GM21786 (cell line): ENCODE measurements around the gene GYG2.
"Not testable (repeated sequence)": the region's sequence is repeated elsewhere in the genome, so short reads cannot be mapped to it uniquely, and the experiment has no call there.

Experiments
- ATAC-seq: cut with Tn5 transposase; IDR thresholded peaks from one replicate; pipeline ENCODE4 v1.9.1; 2021; ENCODE audit not compliant: unreplicated experiment

Gene GYG2

DNA sequence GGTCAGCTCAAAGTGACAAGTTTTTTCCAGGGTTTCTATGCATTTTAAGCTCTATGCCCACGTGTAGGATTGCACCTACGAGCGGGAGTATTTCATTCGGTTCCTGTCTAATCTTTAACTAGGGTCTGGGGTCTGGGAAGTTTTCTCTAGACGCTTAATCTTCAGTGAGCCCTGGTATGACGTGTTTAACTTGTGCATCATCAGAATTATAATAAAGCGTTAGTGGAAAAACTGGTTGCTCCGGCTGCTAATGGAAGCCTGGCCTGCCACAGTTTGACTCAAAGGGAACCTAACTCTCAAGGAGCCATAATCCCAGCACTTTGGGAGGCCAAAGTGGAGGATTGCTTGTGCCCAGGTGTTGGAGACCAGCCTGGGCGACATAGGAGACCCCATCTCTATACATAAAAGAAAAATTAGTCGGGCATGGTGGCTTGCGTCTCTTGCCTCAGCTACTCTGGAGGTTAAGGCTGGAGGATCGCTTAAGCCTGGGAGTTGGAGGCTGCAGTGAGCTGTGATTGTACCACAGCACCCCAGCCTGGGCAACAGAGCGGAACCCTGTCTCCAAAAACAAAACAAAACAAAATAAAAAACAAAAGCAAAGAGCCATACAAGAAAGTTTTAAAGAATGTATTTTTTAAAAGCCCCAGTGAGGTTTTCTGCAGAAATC lies 70.2 kb downstream of the GYG2 start:
- no peak for ATAC-seq

DNA sequence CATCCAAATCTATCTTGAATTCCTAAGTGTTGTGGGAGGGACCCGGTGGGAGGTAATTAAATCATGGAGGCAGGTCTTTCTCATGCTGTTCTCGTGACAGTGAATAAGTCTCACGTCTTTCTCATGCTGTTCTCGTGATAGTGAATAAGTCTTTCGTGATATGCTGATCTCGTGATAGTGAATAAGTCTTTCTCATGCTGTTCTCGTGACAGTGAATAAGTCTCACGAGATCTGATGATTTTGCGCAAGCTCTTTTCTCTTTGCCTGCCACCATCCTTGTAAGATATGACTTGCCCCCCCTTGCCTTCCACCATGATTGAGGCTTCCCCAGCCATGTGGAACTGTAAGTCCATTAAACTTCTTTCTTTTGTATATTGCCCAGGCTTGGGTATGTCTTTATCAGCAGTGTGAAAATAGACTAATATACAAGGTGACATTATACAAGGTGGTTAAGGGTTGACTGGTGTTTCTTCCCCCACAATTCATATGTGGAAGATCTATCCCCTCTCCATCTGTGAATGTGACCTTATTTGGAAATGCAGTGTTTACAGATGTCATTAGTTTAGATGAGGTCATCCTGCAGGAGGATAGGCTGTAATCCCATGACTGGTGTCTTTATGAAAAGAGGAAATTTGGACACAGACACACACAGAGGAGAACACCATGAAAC lies 72.8 kb downstream of the GYG2 start:
- no peak for ATAC-seq

DNA sequence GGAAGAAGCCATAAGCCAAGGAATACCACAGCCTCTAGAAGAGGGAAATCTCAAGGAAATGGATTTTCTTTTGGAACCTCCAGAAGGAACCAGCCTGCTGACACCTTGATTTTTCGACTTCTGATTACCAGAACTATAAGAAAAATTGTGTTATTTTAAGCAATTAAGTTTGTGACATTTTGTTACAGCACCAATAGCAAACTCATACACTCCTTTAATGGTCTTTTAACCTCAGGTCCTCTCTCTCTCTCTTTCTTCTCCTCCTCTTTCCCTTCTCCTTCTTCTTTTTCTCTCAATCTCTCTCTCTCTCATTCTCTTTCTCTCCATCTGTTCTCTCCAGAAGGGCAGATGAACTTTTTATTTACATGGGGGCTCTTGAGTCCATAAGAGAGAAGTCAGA lies 74.1 kb downstream of the GYG2 start:
- ATAC-seq = no peak

DNA sequence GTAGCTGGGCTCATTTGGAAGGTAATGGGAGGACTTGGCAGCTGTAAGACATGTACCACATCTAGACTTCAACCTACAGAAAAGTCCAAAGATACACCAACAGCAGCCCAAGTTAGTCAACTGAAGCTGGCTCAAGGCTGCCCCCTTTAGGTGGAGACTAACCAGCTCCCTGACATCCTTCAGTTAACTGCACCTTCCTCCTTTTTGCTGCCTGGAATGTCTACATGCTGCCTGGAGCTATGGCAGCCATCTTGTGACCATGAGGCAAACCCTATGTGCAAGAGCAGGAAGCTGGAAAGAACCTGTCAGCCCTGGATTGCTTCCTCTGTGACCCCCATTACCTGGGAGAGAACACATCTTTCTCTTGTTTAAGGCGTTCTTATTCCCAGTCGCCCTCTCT lies 74.6 kb downstream of the GYG2 start:
- ATAC-seq = no peak

DNA sequence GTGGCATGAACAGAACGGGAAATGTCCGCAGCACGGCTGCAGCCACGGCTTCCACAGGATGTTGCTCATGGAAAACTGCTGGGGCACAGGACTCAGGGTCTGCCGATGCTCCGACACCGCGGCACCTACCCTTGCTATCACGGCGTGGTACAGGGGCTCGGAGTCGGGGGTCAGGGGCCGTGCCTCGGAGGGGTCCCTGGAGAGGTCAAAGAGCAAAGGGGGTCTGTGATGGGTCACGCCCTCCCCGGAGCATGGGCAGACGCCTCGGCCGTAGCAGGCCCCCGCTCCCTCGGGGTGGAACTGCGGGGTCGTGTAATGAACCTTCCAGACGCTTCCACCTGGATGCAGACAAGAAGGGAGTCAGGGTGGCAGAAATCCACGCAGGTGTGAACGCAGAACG lies 78.6 kb downstream of the GYG2 start:
- no peak for ATAC-seq

DNA sequence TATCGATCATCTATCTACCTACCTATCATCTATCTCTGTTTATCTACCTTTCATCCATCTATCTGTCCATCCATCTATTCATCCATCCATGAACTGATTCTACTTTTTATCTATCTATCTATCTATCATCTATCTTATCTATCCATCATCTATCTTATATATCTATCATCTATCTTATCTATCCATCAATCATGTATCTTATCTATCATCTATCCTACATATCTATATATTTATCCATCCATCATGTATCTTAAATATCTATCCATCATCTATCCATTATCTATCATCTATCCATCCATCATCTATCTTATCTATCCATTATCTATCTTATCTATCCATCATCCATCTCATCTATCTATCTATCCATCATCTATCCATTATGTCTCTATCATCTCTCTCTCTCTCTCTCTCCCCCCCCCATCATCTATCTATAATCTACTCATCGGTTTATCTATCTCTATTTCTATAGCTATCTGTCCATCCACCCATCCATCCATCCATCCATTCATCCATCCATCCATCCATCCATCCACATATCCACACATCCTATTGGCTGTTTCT lies 79.5 kb downstream of the GYG2 start:
- ATAC-seq = no peak

DNA sequence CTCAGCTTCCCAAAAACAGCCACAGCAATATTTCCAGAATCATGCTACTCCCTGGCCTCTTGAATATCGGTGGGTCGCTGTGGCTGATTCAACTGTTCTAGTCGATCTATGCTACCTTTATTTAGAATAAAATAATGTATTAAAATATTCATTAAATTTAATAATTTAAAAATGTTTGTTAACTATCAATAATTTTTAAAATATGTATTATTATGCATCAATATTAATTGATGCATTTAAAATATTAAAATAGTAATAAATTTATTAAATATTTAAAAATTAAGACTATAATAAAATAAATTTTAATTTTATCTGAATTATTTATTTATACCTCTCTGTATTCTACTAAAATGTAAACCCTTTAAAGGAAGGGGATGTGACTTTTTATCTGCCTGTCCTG lies 81.4 kb downstream of the GYG2 start:
- no peak for ATAC-seq

DNA sequence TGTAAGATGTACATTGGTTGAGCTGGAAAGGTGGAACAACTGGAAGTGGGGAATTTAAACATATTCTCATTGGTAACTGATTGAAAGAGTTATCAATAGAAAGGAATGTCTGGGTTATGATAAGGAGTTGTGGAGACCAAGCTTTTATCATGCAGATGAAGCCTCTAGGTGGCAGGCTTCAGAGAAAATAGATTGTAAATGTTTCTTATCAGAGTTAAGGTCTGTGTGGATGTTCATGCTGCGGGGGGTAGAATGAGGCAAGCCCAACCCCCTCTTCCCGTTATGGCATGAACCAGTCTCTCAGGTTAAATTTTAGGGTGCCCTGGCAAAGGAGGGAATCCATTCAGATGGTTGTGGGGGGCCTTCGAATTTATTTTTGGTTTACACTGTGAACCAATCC lies 84.4 kb downstream of the GYG2 start:
- no peak for ATAC-seq

DNA sequence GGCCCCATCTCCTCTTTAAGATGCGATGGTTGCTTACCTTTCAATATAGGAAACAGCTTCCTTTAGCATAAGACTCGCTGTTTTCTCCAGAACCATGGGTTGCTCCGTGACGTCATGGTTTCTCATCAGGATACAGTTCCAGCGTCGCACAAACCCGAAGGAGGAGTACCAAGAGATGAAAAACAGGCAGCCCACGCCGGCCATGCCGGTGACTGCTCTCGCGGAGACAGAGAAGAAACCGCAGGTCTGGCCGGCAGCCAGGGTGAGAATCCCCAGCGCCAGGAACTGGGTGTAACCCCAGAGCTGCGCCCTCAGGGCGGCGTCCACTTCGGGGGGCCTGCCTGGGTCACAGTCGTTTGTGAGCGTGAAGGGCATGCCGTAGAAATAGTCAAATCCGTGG lies 89.0 kb downstream of the GYG2 start:
- no peak for ATAC-seq

DNA sequence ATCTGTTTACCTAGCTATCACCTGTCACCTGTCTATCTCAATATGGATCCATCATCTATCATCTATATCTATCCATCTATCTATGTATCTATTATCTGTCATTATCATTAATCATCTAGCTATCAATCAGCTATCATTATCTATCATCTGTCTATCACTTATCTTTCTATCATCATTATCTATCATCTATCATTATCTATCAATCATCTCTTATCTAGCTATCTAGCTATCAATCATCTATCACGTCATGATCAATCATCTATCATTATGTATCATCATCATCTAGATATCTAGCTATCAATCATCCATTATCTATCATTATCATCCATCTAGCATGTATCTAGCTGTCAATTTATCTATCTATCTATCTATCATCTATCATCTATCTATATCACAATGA lies 92.5 kb downstream of the GYG2 start:
- ATAC-seq = no peak

DNA sequence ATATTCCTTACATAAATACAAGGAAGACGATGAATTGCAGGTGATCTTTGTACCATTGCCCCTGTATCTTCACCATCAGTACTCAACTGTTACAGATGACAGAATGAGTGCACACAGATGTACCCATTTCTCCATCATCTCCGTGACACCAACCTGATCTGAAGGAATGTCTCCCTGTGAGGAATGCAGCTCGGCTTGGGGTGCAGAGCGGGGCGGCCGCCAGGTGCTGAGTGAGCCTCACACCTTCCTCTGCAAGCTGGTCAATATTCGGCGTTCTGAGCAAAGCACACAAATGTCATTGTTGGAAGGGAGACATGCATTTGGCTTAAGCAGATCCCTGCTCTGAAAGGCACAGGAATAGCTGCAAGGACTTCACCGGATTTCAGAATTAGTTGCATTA lies 93.0 kb downstream of the GYG2 start:
- no peak for ATAC-seq

DNA sequence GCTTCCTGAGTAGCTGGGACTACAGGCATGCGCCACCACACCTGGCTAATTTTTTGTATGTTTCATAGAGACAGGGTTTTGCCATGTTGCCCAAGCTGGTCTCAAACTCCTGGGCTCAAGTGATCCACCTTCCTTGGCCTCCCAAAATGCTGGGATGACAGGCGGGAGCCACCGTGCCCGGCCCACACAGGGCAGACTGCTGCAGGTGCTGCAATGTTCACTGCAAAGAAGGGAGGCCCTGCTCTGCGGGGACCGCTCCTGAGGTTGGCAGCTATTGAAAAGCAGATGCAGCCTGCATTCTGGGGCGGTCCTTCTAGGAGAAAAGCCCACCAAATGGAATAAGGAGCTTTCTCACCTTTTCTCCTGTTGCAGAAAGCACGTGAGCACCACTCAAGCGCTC lies 95.4 kb downstream of the GYG2 start:
- no peak for ATAC-seq

DNA sequence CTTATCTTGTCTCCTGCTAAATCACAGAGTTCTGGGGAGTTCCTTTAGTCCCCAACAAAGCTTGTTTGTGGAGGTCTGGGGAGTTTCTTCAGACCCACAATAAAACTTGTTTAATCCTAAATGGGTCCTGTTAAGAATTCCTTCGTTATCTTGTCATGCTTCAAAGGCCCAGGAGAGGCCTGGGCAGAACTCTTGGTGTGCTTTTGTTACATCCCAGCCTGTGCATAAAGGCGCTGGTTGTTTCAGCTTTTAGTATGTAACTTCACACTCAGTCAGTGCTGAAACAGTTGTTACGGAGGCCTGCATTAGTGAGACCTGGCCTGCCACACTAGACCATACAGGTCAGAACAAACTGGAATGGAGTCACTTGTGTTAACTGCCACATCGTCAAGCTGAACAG lies 97.5 kb downstream of the GYG2 start:
- ATAC-seq = not testable (repeated sequence)

DNA sequence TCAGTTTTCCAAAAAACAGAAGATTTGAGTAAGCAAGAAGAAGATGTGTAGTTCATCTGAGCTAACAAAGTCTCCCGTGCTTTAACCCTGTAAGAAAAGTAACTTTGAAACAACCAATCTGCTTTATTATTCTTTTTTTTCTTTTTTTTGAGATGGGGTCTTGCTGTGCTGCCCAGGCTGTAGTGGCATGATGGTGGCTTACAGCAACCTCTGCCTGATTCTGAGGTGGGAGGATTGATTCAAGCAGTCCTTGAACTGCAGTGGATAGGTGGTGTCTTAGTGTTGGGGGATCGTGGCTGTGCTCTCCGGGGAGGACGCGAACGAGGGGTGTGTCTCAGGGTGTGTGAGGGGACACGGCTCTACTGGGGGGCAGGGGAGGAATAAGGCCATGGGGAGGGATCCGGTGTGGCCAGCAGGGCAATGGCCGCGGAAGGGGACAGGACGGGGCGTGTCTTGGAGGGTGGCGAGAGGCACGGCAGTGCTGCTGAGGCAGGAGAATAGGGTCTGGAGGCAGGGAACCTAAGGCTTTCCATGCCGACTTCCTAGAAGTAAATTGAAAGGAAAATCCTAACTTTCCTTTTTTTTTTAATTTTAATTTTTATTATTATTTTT lies 98.0 kb downstream of the GYG2 start:
- ATAC-seq = no peak

DNA sequence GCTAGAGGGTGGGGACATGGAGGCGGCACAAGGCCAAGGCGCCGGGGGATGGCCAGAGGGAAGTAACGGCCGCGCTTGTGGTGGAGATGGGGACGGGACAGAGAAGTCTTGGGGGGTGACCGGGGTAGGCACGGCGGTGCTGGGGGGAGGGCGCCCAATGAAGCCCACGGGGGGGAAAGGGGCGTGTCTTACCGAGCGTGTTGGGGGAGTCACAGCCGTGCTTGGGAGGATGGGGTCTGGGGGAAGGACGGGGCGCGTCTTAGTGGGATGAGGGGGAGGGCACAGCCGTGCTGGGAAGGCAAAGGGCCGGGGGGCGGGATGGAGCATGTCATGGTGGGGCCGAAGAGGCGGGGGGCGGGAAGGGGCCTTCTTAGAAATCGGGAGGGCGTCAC lies 99.5 kb downstream of the GYG2 start:
- no peak for ATAC-seq

DNA sequence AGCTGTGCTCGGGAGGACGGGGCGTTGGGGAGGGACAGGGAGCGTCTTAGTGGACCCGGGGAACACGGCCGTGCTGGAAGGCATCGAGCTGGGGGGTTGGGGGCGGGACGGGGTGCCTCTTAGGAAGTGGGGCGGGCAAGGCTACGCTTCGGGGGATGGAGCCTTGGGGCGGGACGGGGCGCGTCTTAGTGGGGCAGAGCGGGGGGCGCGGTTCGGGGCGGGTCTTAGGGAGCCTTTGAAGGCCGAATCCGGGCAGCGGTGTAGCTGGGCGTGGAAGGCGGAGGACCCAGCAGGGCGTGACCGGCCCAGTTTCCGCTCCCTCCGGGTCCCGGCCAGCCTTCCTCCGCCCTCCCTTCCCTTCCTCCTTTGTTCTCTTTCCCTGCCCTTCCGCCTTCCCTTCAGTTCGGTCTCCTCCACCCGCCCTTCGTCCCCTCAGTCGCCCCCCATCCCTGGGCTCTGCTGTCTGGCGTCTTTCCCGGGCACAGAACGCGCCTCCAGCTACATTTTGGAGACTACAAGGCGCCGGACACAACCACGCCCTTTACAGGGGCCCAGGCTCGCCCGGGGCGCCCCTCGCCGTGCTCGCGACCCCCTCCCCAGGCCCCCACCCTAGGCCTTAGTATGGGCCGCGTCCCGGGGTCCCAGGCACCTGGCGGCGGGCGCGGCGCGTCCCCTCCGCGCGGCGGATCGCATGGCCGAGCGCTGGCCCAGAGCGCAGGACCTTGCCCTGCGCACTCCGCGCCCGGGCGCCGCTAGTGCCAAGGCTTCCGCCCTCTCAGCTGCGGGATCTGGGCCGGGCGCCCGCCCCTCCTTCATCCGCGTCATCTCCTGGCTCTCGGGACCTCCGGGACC lies 100.1 kb downstream of the GYG2 start, which contains the start of gene ARSD:
Gene ARSD (minus strand): TSS at position 757 of the 852 bp plus-strand sequence. CDS start 64 bp downstream, at position 693.
- peak; percentile 92 for ATAC-seq

DNA sequence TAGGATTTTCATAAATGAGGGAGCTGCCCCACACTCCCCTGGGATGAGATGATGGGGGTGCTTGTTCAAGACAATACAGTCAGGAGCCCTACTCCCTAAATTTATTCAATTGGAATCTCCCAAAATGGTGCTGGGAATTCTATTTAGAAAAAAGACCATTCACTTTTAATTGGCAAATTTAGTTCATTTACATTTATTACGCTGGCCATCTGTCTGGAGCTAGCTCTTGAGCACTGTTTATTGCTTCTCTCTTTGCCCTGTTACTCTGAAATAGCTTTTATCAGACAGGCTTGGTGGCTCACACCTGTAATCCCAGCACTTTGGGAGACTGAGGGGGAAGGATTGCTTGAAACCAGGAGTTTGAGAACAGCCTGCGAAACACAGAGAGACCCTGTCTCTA lies 102.4 kb downstream of the GYG2 start:
- ATAC-seq = no peak

DNA sequence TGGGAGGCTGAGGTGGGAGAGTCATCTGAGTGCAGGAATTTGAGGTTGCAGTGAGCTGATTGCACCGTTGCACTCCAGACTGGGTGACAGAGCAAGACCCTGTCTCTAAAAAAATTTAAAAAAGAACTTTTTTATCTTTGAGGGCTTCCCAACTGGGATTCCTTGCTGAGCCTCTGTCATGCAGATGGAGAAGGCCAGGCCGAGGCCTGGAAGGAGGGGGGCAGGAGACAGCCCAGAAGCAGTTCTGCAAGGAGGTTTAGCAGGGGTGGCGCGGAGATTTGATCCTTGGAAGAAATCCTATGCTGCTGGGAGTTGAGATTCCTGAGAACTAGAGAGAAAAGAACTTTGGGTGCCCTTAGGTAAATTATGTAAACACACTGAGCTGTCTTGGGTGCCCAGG lies 102.9 kb downstream of the GYG2 start:
- ATAC-seq = no peak
